Neural cell (in vitro differentiated cells): ENCODE results near the gene FHIT.

Experiments
- CTCF ChIP-seq: fragments of 450-650 bp; IDR thresholded peaks from 2 replicates; pipeline ENCODE4 v1.5.1; 2014; ENCODE audit warnings: antibody characterized with exemption, mild to moderate bottlenecking, moderate library complexity; ENCODE audit not compliant: poor library complexity, severe bottlenecking
- EP300 ChIP-seq: fragments of 450-650 bp; conservative IDR thresholded peaks from 2 replicates; pipeline ENCODE4 v1.6.1; 2014; ENCODE audit warnings: antibody characterized with exemption, mild to moderate bottlenecking, moderate library complexity; ENCODE audit not compliant: poor library complexity, severe bottlenecking
- EZH2 ChIP-seq: fragments of 200-600, 300-800 bp; shearing (Covaris generic), sonication (generic); IDR thresholded peaks from 2 replicates; pipeline ENCODE4 v1.6.1; 2014; ENCODE audit warnings: antibody characterized with exemption, low read length, borderline replicate concordance, mild to moderate bottlenecking; ENCODE audit not compliant: insufficient read depth, poor library complexity, severe bottlenecking
- MXI1 ChIP-seq: fragments of 450-650 bp; conservative IDR thresholded peaks from 2 replicates; pipeline ENCODE4 v1.6.1; 2014; ENCODE audit warnings: antibody characterized with exemption, mild to moderate bottlenecking; ENCODE audit not compliant: poor library complexity, severe bottlenecking
- POLR2AphosphoS5 ChIP-seq: IDR thresholded peaks from 2 replicates; pipeline ENCODE4 v1.6.1; 2012
- RAD21 ChIP-seq: fragments of 450-650 bp; conservative IDR thresholded peaks from 2 replicates; pipeline ENCODE4 v1.6.1; 2014; ENCODE audit warnings: antibody characterized with exemption, mild to moderate bottlenecking, moderate library complexity
- TF ChIP-seq, protein P1 (sequence below): IDR thresholded peaks from 2 replicates; pipeline ENCODE4 v1.6.1; 2012; ENCODE audit warnings: borderline replicate concordance

DNA sequence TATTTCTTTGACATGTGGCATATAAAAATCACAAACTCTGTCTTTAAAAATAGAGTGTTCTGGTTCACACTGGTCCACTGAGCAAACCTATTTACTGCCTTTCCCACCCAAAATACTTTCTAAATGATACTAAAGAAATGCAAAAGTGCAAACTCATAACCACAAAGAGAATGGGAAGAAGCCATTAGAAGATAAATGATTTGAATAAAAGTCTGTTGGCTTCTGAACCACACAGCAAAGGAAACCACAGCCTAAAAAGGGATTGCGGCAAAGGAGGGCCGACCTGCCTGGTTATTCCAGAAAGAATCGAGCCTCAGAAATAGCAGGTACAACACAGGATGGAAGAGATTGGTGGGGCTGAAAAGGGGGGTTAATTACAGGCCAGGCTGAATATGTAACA, 599.5 kb downstream of the FHIT start:
- TF ChIP-seq CTCF, result no peak
- no peak for TF ChIP-seq EZH2
- TF ChIP-seq, protein P1, sequence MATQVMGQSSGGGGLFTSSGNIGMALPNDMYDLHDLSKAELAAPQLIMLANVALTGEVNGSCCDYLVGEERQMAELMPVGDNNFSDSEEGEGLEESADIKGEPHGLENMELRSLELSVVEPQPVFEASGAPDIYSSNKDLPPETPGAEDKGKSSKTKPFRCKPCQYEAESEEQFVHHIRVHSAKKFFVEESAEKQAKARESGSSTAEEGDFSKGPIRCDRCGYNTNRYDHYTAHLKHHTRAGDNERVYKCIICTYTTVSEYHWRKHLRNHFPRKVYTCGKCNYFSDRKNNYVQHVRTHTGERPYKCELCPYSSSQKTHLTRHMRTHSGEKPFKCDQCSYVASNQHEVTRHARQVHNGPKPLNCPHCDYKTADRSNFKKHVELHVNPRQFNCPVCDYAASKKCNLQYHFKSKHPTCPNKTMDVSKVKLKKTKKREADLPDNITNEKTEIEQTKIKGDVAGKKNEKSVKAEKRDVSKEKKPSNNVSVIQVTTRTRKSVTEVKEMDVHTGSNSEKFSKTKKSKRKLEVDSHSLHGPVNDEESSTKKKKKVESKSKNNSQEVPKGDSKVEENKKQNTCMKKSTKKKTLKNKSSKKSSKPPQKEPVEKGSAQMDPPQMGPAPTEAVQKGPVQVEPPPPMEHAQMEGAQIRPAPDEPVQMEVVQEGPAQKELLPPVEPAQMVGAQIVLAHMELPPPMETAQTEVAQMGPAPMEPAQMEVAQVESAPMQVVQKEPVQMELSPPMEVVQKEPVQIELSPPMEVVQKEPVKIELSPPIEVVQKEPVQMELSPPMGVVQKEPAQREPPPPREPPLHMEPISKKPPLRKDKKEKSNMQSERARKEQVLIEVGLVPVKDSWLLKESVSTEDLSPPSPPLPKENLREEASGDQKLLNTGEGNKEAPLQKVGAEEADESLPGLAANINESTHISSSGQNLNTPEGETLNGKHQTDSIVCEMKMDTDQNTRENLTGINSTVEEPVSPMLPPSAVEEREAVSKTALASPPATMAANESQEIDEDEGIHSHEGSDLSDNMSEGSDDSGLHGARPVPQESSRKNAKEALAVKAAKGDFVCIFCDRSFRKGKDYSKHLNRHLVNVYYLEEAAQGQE, result no peak
- no peak for TF ChIP-seq EP300
- no peak for TF ChIP-seq POLR2AphosphoS5
- TF ChIP-seq RAD21, result no peak
- no peak for TF ChIP-seq MXI1
